Memory B cell (primary cell): ENCODE results near the gene EDEM2.
"Not testable (repeated sequence)": the region's sequence is repeated elsewhere in the genome, so short reads cannot be mapped to it uniquely, and the experiment has no call there.

ENCODE experiments used
- ATAC-seq: fragments of 150-1000 bp; cut with Tn5 transposase; 2 replicates; pipeline ENCODE4 v1.10.0; 2021; ENCODE audit warnings: low read depth, mild to moderate bottlenecking, moderate library complexity
- DNase-seq, 2 donors: peaks; one replicate each; pipeline ENCODE4 v3.0.0; 2022; ENCODE audit warnings: low spot score in 2 of 2
- H3K27ac Mint-ChIP-seq: one replicate; pipeline ENCODE4 v1.8.0; 2022; ENCODE audit warnings: mild to moderate bottlenecking, moderate library complexity, mixed read lengths
- H3K27me3 Mint-ChIP-seq: one replicate; pipeline ENCODE4 v1.8.0; 2022; ENCODE audit warnings: mixed read lengths
- H3K36me3 Mint-ChIP-seq: one replicate; pipeline ENCODE4 v1.8.0; 2022; ENCODE audit warnings: mild to moderate bottlenecking, mixed read lengths
- H3K4me1 Mint-ChIP-seq: one replicate; pipeline ENCODE4 v1.8.0; 2022; ENCODE audit warnings: mixed read lengths
- H3K4me3 Mint-ChIP-seq: one replicate; pipeline ENCODE4 v1.8.0; 2022; ENCODE audit warnings: mild to moderate bottlenecking, moderate library complexity, mixed read lengths
- H3K9me3 Mint-ChIP-seq: one replicate; pipeline ENCODE4 v1.8.0; 2022; ENCODE audit warnings: mixed read lengths

The EDEM2 gene

DNA sequence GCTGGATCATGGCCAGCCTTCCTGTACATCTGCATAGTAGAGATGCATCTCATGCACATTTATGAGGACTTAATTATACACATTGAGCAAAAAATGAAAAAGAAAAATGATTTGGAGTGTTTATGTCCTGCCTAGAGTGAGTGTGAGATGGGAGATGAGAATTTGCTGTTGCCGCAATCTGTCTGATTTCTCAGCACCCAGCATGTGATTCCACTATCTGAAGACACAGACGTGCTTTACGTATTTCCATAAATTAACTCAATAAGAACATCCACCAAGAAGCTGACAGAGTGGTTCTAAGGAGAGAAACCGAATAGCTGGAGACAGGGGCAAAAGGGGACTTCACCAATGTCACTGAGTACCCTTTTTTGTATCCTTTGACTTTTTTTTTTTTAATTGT lies 15.2 kb downstream of the EDEM2 start:
- H3K9me3 Mint-ChIP-seq: no peaks in the 10 kb centered on the region
- H3K4me3 Mint-ChIP-seq: no peak overlapping the region
- DNase-seq (no peak), ATAC-seq (no peak)
- H3K36me3 Mint-ChIP-seq: peaks cover 31% of the 10 kb centered on the region
- H3K27me3 Mint-ChIP-seq: no peaks in the 10 kb centered on the region
- H3K4me1 Mint-ChIP-seq: no peaks in the 10 kb centered on the region
- no peak overlapping the region for H3K27ac Mint-ChIP-seq

DNA sequence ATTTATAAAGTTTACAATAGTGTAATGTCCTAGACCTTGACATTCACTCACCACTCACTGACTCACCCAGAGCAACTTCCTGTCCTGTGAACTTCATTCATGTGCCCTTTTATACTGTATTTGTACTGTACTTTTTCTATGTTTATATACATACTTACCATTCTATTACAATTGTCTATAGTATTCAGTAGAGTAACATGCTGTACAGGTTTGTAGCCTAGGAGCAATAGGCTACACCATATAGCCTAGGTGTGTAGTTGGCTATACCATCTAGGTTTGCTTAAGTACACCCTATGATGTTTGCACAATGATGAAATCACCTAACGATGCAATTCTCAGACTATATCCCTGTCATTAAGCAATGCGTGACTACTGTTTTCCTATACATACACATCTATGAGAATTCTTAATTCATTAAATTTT lies 17.5 kb downstream of the EDEM2 start:
- Mint-ChIP-seq H3K27ac (no peak overlapping the region), H3K36me3 (peaks cover 35% of the 10 kb centered on the region)
- no peak for ATAC-seq

DNA sequence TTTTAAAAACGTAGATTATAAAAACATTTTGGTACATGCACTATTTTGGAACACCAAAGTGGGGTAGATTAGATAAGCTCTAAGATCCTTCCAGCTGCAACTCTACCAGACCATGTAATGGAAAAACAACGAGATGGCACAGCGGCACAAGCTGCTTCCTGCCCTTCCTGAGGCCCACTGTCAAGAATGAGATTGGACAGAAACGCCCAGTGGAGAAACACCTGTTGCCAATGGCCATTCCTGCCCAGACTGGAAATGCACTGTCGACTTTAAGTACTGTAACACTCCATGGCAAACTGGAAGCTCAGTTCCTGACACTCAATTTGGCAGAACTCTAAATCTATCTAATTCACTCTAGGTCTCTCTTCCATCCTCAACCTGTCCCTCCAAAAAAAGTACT lies 21.4 kb downstream of the EDEM2 start:
- no peak overlapping the region for H3K4me3 Mint-ChIP-seq
- no peaks in the 10 kb centered on the region for H3K27me3 Mint-ChIP-seq
- H3K9me3 Mint-ChIP-seq: no peaks in the 10 kb centered on the region
- no peaks in the 10 kb centered on the region for H3K4me1 Mint-ChIP-seq
- ATAC-seq (no peak), DNase-seq (no peak)
- H3K36me3 Mint-ChIP-seq: peaks cover 38% of the 10 kb centered on the region
- H3K27ac Mint-ChIP-seq: no peak overlapping the region

More for the DNA sequence above, 17.5 kb downstream of the EDEM2 start:
- no peaks in the 10 kb centered on the region for H3K9me3 Mint-ChIP-seq
- no peaks in the 10 kb centered on the region for H3K4me1 Mint-ChIP-seq
- DNase-seq: no peak
- no peak overlapping the region for H3K4me3 Mint-ChIP-seq
- H3K27me3 Mint-ChIP-seq: no peaks in the 10 kb centered on the region

- Mint-ChIP-seq H3K4me1 (peaks cover 2% of the 10 kb centered on the region), H3K27ac (peak overlapping the region; percentile 35), H3K9me3 (no peaks in the 10 kb centered on the region), H3K36me3 (peaks cover 44% of the 10 kb centered on the region), H3K27me3 (no peaks in the 10 kb centered on the region), H3K4me3 (no peak overlapping the region)
- no peak for ATAC-seq
- DNase-seq: no peak
Measured at GRCh38 chr20:35122756-35123405, 24.3 kb downstream of the EDEM2 start.

DNA sequence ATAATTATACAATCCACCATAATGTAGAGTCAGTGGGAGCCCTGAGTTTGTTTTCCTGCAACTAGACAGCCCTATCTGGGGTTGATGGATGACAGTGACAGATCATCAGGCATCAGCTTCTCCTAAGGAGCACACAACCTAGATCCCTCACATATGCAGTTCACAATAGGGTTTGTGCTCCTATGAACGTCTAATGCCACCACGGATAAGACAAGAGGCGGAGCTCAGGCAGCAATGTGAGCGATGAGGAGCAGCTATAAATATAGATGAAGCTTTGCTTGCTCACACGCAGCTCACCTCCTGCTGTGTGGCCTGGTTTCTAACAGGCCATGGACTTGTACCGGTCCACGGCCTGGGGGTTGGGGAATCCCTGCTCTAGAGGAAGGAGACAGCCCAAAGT lies 25.9 kb downstream of the EDEM2 start:
- Mint-ChIP-seq H3K4me3 (no peak overlapping the region), H3K27ac (peak overlapping the region; percentile 78), H3K36me3 (peaks cover 47% of the 10 kb centered on the region), H3K4me1 (peaks cover 2% of the 10 kb centered on the region), H3K9me3 (no peaks in the 10 kb centered on the region), H3K27me3 (no peaks in the 10 kb centered on the region)
- DNase-seq: no peak
- ATAC-seq: no peak

DNA sequence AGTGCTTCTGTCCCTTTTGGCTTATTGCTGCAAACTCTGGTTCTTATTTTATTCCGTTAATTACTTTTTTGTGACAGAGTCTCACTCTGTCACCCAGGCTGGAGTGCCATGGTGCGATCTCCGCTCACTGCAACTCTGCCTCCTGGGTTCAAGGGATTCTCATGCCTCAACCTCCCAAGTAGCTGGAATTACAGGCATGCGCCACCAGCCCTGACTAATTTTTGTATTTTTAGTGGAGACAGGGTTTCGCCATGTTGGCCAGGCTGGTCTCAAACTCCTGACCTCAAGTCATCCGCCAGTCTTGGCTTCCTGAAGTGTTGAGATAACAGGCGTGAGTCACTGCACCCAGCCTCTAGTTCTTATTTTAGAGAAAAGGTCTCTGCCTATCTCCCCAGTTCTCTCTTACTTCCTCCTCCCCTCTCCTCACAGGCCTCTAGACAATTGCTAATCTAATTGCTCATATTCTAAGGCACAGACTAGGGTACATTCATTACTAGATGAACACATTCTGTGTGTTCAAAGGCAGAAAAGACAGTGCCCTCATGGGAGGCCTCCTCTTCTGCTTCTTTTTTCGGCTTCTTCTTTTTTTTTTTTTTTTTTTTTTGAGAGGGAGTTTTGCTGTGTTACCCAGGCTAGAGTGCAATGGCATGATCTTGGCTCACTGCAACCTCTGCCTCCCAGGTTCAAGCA lies 27.0 kb downstream of the EDEM2 start:
- no peak for DNase-seq
- H3K27me3 Mint-ChIP-seq: no peaks in the 10 kb centered on the region
- H3K4me1 Mint-ChIP-seq: peaks cover 2% of the 10 kb centered on the region
- H3K36me3 Mint-ChIP-seq: peaks cover 50% of the 10 kb centered on the region
- H3K9me3 Mint-ChIP-seq: no peaks in the 10 kb centered on the region
- no peak overlapping the region for H3K4me3 Mint-ChIP-seq
- ATAC-seq: no peak
- H3K27ac Mint-ChIP-seq: peak overlapping the region; percentile 81

DNA sequence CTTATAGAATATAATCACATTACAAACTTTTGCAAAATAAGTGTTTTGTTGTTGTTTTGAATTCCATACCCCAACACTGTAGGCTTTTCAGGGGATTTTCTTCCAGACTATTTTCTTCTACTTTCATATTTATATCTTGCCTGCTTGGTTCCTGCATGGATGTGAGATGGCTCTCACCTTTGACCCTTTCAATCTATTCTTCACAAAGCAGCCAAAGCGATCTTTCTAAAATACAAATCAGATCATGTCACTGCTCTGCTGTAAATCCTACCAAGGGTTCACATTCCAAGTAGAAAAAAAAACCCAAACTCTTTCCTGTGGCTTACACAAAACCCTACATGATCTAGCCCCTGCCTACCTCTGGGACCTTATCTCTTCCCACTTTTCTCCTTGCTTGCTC lies 29.5 kb downstream of the EDEM2 start:
- no peak for DNase-seq
- no peaks in the 10 kb centered on the region for H3K9me3 Mint-ChIP-seq
- no peaks in the 10 kb centered on the region for H3K27me3 Mint-ChIP-seq
- ATAC-seq: no peak
- H3K27ac Mint-ChIP-seq: peak overlapping the region; percentile 69
- peaks cover 38% of the 10 kb centered on the region for H3K36me3 Mint-ChIP-seq
- H3K4me1 Mint-ChIP-seq: peaks cover 2% of the 10 kb centered on the region
- H3K4me3 Mint-ChIP-seq: no peak overlapping the region

DNA sequence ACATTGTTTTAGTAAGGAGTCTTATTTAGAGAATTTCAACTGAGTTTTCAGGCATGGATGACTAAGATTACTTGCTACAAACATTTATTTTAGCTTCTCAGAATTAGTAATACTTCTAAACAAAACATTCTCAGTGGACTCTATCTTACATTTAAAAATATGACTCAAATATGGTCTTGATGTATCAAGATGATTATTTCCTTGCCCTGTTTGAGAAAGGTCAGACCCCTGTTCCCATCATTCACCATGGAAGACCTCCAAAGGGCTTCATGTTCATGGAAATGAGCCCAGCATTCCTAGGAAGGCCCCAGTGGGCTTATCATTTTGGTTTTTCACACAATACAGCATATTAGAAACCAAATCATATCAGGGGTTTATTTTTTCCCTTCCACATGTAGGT lies 29.9 kb downstream of the EDEM2 start:
- H3K36me3 Mint-ChIP-seq: peaks cover 37% of the 10 kb centered on the region
- DNase-seq (no peak), ATAC-seq (no peak)
- no peaks in the 10 kb centered on the region for H3K27me3 Mint-ChIP-seq
- H3K4me1 Mint-ChIP-seq: peaks cover 2% of the 10 kb centered on the region
- H3K9me3 Mint-ChIP-seq: no peaks in the 10 kb centered on the region
- H3K4me3 Mint-ChIP-seq: no peak overlapping the region
- peak overlapping the region; percentile 69 for H3K27ac Mint-ChIP-seq

- peaks cover 36% of the 10 kb centered on the region for H3K36me3 Mint-ChIP-seq
Measured at GRCh38 chr20:35116258-35116657, 30.9 kb downstream of the EDEM2 start.

GRCh38 chr20:35115606-35116005 lies 31.5 kb downstream of the EDEM2 start:
- no peaks in the 10 kb centered on the region for H3K9me3 Mint-ChIP-seq
- no peaks in the 10 kb centered on the region for H3K27me3 Mint-ChIP-seq
- DNase-seq: no peak
- peak overlapping the region; percentile 69 for H3K27ac Mint-ChIP-seq
- H3K4me1 Mint-ChIP-seq: peaks cover 2% of the 10 kb centered on the region
- H3K4me3 Mint-ChIP-seq: no peak overlapping the region
- H3K36me3 Mint-ChIP-seq: peaks cover 36% of the 10 kb centered on the region
- no peak for ATAC-seq

More at GRCh38 chr20:35116258-35116657, 30.9 kb downstream of the EDEM2 start:
- Mint-ChIP-seq H3K4me1 (peaks cover 2% of the 10 kb centered on the region), H3K27me3 (no peaks in the 10 kb centered on the region), H3K4me3 (no peak overlapping the region), H3K27ac (peak overlapping the region; percentile 69), H3K9me3 (no peaks in the 10 kb centered on the region)
- DNase-seq (no peak), ATAC-seq (no peak)

DNA sequence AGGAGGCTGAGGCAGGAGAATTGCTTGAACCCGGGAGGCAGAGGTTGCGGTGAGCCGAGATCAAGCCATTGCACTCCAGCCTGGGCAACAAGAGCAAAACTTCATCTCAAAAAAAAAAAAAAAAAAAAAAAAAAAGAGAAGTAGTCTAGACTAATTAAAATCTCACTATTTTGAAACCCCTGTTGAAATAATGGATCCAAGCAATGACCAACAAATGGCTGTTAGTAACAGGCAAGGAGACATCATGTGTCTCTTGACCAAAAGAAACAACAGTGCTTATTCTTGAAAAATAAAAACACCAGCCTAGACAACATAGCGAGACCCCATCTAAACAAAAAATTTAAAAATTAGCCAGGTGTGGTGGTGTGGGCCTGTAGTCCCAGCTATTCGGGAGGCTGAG lies 34.9 kb downstream of the EDEM2 start:
- H3K4me3 Mint-ChIP-seq, ATAC-seq, H3K4me1 Mint-ChIP-seq, H3K9me3 Mint-ChIP-seq, DNase-seq, H3K27ac Mint-ChIP-seq, H3K27me3 Mint-ChIP-seq: not testable (repeated sequence)
- H3K36me3 Mint-ChIP-seq: peaks cover 25% of the 10 kb centered on the region

DNA sequence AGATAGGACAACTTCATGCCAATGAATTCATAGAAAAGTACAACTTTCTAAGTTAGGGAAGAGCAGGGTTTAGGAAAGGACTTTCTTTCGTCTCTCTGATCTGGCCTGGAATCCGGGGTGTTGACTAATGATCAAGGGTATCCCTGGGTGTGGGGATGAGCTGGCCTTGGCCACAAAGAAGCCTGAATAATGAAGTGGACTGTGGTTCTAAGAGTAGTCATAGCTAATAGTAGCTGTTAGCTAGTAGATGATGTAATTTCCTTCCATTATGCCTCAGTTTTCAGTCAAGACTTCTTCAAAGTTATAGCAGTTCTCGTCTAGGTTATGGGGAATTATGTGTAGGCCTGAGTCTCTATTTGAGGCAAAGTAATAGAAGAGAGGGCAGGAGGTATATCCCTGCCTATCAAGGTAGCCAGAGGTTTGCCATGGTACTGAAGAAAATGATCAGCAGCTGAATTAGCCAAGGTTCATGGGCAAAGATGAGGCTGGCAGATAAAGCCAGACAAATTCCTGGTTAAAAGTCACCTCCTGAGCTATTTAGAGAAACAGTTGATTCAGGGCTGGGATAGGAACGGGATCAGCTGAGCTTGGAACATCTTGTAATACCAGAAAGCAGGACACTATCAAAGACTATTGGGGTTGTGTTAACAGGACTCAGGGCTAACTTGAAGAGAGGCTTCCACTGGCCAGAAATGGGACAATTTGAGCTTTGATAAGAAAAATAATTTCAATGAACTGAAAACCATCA lies 35.8 kb downstream of the EDEM2 start:
- DNase-seq: no peak
- Mint-ChIP-seq H3K27me3 (no peaks in the 10 kb centered on the region), H3K36me3 (peaks cover 24% of the 10 kb centered on the region), H3K9me3 (no peaks in the 10 kb centered on the region), H3K4me1 (no peaks in the 10 kb centered on the region), H3K27ac (peak overlapping the region; percentile 25), H3K4me3 (no peak overlapping the region)
- no peak for ATAC-seq

DNA sequence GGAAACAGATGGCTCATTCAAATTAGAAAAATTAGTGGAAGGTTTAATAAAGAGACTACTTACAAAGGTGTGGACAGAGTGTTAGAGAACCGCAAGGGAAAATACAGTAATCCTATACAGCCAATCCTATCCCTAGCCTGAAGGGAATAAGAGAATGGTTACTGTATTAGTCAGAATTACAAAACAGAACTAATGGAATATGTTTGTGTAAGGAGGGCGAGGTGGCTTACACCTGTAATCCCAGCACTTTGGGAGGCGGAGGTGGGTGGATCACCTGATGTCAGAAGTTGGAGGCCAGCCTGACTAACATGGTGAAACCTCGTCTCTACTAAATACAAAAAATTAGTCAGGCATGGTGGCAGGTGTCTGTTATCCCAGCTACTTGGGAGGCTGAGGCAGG lies 38.2 kb downstream of the EDEM2 start:
- DNase-seq: no peak
- Mint-ChIP-seq H3K4me1 (no peaks in the 10 kb centered on the region), H3K27ac (no peak overlapping the region), H3K4me3 (no peak overlapping the region), H3K9me3 (no peaks in the 10 kb centered on the region), H3K27me3 (no peaks in the 10 kb centered on the region), H3K36me3 (peaks cover 9% of the 10 kb centered on the region)
- no peak for ATAC-seq

DNA sequence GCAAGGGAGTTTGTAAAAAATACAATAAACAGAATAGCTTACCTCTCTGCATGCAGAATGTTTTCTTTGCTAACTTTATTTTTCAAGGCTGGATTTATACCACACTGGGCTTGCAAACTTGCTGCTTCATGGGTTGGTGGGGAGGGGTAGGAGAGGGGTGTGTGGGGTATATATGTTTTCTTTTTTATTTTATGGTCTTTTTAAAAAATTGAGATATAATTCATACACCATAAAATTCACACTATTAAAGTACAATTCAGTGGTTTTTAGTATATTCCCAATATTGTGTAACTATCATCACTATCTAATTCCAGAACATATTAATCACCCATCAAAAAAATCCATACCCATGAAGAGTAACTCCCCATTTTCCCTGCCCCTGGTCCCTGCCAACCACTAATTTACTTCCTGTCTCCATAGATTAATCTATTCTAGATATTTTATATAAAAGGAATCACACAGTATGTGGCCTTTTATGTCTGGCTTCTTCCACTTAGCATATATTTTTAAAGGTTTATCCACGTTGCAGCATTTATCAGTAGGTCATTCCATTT lies 40.2 kb downstream of the EDEM2 start:
- Mint-ChIP-seq H3K36me3 (peaks cover 9% of the 10 kb centered on the region), H3K4me1 (no peaks in the 10 kb centered on the region), H3K27ac (no peak overlapping the region), H3K9me3 (no peaks in the 10 kb centered on the region), H3K4me3 (no peak overlapping the region), H3K27me3 (no peaks in the 10 kb centered on the region)
- DNase-seq: no peak
- ATAC-seq: no peak
